Peyer's patch (tissue), 4 donors: ENCODE results near the gene TGFB2. TPM values are rescaled to one million over a fixed set of nuclear protein-coding genes. Genes with fewer than 3 reads are reported as not detected.

ENCODE experiments used
- DNase-seq, 3 donors: peaks; one replicate each; pipeline ENCODE4 v3.0.0-alpha.2; 2017 to 2019
- H3K27ac ChIP-seq, 4 donors: fragments of 200-600 bp; sonication (generic); one replicate each; pipeline ENCODE4 v1.5.1; 2016 to 2019
- H3K27me3 ChIP-seq, 2 donors: fragments of 200-600 bp; sonication (generic); one replicate each; pipeline ENCODE4 v1.5.1; 2019
- H3K36me3 ChIP-seq, 3 donors: fragments of 200-600 bp; sonication (generic); one replicate each; pipeline ENCODE4 v1.5.1; 2016 to 2019
- H3K4me1 ChIP-seq, 4 donors: fragments of 200-600 bp; sonication (generic); one replicate each; pipeline ENCODE4 v1.5.1; 2016 to 2019
- H3K4me3 ChIP-seq, 4 donors: fragments of 200-600 bp; sonication (generic); 1 replicate in 3 of 4; 2 replicates in 1 of 4; pipeline ENCODE4 v1.5.1; 2016 to 2019; ENCODE audit warnings: mild to moderate bottlenecking in 1 of 4
- H3K9me3 ChIP-seq, 4 donors: fragments of 200-600 bp; sonication (generic); one replicate each; pipeline ENCODE4 v1.5.1; 2016 to 2019; ENCODE audit warnings: mild to moderate bottlenecking in 1 of 4
- POLR2A ChIP-seq, 2 donors: fragments of 450-650 bp; IDR thresholded peaks; one replicate each; pipeline ENCODE4 v1.5.1; 2017; ENCODE audit warnings: antibody characterized with exemption in 2 of 2, mild to moderate bottlenecking in 2 of 2, moderate library complexity in 2 of 2
- total RNA-seq, 4 donors: library from RNA; depleted of rRNA; stranded (reverse); fragments of >200 nt; gene quantifications; one replicate each; pipeline ENCODE4 v1.1.0, GENCODE V29; 2016
- TF ChIP-seq, protein P1 (sequence below), 6 experiments: fragments of 450-650 bp in 4 of 6; fragments of 200-600 bp in 2 of 6; sonication (generic) in 1 of 6; IDR thresholded peaks; one replicate each; pipeline ENCODE4 v1.5.1; 2017 to 2019; ENCODE audit warnings: antibody characterized with exemption in 6 of 6, mild to moderate bottlenecking in 3 of 6, moderate library complexity in 1 of 6

Gene TGFB2
- 1 to 10 TPM in 1 of 4 donors, under 1 TPM in 2, not detected in 1; 0.28 to 1.7 (median 0.54) TPM for total RNA-seq

- peak in 2 of 3 donors; percentile 30 to 56 for DNase-seq
- Histone ChIP-seq H3K36me3 (no peaks in the 10 kb centered on the region), H3K27ac (peak within 1 kb of the TSS in 3 of 4 donors; percentile 60 to 80 (median 62)), H3K4me3 (peak within 1 kb of the TSS; percentile 40 to 66 (median 58)), H3K4me1 (peaks cover 0 to 14% (median 2%) of the 10 kb centered on the region in 4 donors), H3K27me3 (peaks cover 0 to 8% of the 10 kb centered on the region in 2 donors), H3K9me3 (no peaks in the 10 kb centered on the region)
- TF ChIP-seq POLR2A (IDR thresholded peaks at IDR 0.05): peak in 1 of 2 donors; percentile 30
- TF ChIP-seq, protein P1, sequence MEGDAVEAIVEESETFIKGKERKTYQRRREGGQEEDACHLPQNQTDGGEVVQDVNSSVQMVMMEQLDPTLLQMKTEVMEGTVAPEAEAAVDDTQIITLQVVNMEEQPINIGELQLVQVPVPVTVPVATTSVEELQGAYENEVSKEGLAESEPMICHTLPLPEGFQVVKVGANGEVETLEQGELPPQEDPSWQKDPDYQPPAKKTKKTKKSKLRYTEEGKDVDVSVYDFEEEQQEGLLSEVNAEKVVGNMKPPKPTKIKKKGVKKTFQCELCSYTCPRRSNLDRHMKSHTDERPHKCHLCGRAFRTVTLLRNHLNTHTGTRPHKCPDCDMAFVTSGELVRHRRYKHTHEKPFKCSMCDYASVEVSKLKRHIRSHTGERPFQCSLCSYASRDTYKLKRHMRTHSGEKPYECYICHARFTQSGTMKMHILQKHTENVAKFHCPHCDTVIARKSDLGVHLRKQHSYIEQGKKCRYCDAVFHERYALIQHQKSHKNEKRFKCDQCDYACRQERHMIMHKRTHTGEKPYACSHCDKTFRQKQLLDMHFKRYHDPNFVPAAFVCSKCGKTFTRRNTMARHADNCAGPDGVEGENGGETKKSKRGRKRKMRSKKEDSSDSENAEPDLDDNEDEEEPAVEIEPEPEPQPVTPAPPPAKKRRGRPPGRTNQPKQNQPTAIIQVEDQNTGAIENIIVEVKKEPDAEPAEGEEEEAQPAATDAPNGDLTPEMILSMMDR (IDR thresholded peaks at IDR 0.05): no peak
Observed at GRCh38 chr1:218344814-218345672, at the start of gene TGFB2. TSS of gene TGFB2 (plus strand) at chr1:218345336. CDS start at chr1:218346702, 1,366 bp downstream.

- Histone ChIP-seq H3K9me3 (no peaks in the 10 kb centered on the region), H3K36me3 (peaks cover 0 to 5% (median 0%) of the 10 kb centered on the region in 3 donors), H3K27ac (no peak overlapping the region), H3K4me1 (no peaks in the 10 kb centered on the region), H3K4me3 (no peak overlapping the region), H3K27me3 (no peaks in the 10 kb centered on the region)
- no peak for TF ChIP-seq POLR2A (IDR thresholded peaks at IDR 0.05)
- TF ChIP-seq, protein P1 (IDR thresholded peaks at IDR 0.05): no peak
- DNase-seq: no peak
Observed at GRCh38 chr1:218296162-218296561, 49.0 kb upstream of the TGFB2 start.

GRCh38 chr1:218297461-218297860 is 47.7 kb upstream of the TGFB2 start:
- no peak overlapping the region for H3K4me3 ChIP-seq
- H3K9me3 ChIP-seq: no peaks in the 10 kb centered on the region
- no peak for DNase-seq
- no peak overlapping the region for H3K27ac ChIP-seq
- no peaks in the 10 kb centered on the region for H3K4me1 ChIP-seq
- H3K27me3 ChIP-seq: no peaks in the 10 kb centered on the region
- peaks cover 0 to 5% (median 0%) of the 10 kb centered on the region in 3 donors for H3K36me3 ChIP-seq
- TF ChIP-seq POLR2A (IDR thresholded peaks at IDR 0.05): no peak
- TF ChIP-seq, protein P1 (IDR thresholded peaks at IDR 0.05): no peak

DNA sequence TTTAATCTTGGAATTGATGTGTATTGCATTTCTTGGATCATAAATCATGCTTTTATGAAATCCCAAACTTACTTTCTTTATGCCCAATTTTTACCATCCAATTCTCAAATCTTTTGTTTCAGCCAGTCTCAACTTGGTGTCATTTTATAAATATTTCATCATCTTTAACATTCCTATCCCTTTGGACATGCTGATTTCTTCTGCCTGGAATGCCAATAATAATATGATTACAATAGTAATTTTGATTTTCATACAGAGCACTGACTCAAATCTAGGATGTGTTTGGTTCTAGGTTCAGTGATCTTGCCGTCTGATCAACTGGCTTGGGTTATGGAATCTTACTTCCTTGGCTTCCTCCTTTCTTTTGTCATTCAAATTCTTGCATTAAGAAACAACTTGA is 47.3 kb upstream of the TGFB2 start:
- H3K9me3 ChIP-seq: no peaks in the 10 kb centered on the region
- TF ChIP-seq POLR2A (IDR thresholded peaks at IDR 0.05): no peak
- TF ChIP-seq, protein P1 (IDR thresholded peaks at IDR 0.05): no peak
- H3K36me3 ChIP-seq: peaks cover 0 to 5% (median 0%) of the 10 kb centered on the region in 3 donors
- no peak overlapping the region for H3K27ac ChIP-seq
- H3K4me3 ChIP-seq: no peak overlapping the region
- H3K4me1 ChIP-seq: no peaks in the 10 kb centered on the region
- H3K27me3 ChIP-seq: no peaks in the 10 kb centered on the region
- DNase-seq: no peak

- Histone ChIP-seq H3K9me3 (no peaks in the 10 kb centered on the region), H3K36me3 (peaks cover 0 to 5% (median 0%) of the 10 kb centered on the region in 3 donors), H3K4me3 (no peak overlapping the region), H3K4me1 (no peaks in the 10 kb centered on the region), H3K27ac (no peak overlapping the region), H3K27me3 (no peaks in the 10 kb centered on the region)
- no peak for DNase-seq
- TF ChIP-seq POLR2A (IDR thresholded peaks at IDR 0.05): no peak
- TF ChIP-seq, protein P1 (IDR thresholded peaks at IDR 0.05): no peak
Observed at GRCh38 chr1:218298398-218298797, 46.7 kb upstream of the TGFB2 start.
